Stimulated activated CD4-positive, alpha-beta T cell treated with anti-CD3 and anti-CD28 coated beads, Interleukin-4, amount 100 ng/mL, for 48 hours (primary cell): ENCODE measurements around the gene DIS3.
"Not testable (repeated sequence)": the region's sequence is repeated elsewhere in the genome, so short reads cannot be mapped to it uniquely, and the experiment has no call there.

ENCODE experiments used
- DNase-seq, 2 donors: peaks; one replicate each; pipeline ENCODE4 v3.0.0-alpha.2; 2020; ENCODE audit warnings: low read depth in 2 of 2

The DIS3 gene

DNA sequence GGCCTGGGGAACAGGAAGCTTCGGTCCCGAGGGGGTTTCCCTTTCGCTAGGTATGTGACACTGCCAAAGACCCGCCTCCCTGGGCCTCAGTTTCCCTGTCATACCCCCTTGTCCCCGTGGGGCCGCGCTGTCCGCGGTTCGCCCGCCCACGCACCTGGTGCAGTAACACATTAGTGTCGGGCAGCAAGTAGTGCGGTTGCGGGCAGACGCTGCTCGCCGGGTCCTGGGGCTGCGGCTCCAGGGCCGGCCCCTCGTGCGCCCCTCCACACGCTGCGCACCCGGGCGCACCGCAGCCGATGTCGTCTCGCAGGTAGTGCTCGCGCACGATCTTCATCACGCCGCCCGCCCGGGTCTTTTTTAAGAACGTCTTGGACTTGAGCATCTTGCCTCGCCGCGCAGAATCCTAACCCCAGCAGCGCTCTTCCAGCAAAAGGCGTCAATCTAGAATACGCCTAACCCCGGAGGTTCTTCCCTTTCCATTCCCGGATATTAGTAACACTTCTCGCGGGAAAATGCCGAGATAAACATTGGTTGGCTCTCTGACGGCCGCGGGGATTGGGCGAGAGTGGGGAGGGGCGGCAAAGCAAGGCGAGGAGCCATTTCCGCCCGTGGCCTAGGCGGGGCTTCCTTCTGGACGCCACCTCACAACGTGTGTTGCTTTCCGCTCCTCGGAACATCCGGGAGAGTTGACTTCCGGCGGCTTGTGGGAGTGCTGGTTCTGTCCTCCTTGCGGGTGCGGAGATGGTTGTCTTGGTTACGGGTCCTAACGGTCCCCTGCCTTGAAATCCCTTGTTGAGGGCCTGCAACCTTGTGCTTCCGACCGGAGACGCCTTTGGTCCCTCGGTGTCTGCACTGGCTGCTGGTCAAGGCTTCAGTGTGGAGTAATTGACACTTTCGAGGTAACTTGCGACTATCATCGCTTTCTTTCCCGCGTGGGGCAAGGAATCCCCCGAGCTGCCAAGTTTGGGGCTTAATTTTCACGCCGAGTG is at the start of gene DIS3, which contains the start of gene PIBF1:
Gene DIS3, minus strand, starts transcription at position 450 of the 989 bp plus-strand sequence. Its CDS starts 68 bp downstream, at position 382.
Gene PIBF1, plus strand, starts transcription at position 683 of the 989 bp plus-strand sequence. CDS start 1,337 bp downstream, outside the sequence.
- DNase-seq, result peak; percentile 90 to 96

- no peak for DNase-seq
These were observed 42.0 kb upstream of the DIS3 start for GRCh38 chr13:72823724-72824123.

DNA sequence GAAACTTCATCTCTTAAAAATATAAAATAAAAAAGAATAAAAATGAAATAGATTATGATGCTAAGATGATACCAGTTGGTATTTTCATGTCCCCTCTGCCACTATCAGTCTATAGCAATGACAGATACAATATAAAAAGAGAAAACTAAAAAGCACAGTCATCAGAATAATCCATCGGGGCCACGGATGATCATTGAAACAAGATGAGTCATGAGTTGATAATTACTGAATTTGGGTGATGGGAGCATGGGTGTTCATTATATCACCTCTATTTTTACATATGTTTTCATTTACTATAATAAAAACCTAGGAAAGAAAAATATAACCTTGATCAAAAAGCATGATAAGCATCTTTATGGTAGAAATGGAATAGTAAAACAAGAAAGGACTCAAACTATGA is 41.4 kb upstream of the DIS3 start:
- DNase-seq, result no peak

DNA sequence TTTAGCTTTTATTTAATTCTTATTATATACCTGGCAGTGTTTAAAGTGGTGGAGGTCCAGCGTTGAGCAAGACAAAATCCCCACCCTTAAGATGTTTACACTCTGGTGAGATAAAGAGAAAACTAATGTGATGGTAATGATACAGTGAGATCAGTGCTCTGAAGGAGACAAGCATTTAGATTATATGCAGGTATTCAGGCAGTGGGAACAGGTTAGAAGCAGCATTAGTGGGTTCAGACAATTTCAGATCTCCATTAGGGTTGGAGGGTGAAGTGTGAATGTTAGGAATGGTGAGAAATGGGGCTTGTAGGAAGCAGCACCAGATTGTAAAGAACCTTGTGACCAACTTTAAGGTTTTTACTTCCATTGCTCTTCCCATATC is 39.2 kb upstream of the DIS3 start:
- no peak for DNase-seq

DNA sequence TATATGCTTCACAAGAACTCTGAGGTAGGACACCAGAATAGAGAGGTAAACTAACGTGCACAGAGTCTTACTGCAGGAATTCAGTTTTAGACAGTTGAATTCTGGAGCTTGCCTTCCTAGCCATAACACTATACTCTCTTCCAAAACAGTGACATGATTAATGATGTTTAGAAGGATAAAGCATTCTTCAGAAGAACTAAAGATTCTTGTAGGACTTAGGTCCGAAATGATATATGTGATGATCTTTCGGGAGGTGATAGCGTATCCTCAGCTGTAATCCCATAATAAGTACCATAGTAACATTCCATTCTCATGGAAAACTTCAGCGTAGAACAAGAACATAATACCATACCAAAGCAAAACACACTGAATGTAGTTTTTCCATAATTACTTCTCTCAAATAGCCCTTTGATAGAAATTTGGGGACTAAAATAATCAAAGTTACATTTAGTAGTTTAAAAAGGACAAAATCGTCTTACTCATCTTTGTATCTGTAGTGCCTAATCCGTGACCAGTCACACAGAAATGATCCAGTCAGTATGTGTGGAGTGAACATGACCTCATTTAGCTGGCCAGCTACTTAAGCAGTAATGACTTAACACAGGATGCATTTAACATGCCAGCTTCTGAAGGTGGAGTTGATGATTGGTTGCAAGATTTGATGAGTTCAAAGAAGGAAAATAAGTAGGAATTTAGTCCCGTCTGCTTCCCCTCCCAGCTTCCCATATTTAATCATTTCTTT is 38.6 kb upstream of the DIS3 start:
- DNase-seq, result no peak

- DNase-seq, result no peak
These were observed 27.3 kb upstream of the DIS3 start for GRCh38 chr13:72808917-72809500.

- not testable (repeated sequence) for DNase-seq
These were observed 24.8 kb upstream of the DIS3 start for GRCh38 chr13:72806514-72806913.

- DNase-seq, result no peak
These were observed 24.1 kb upstream of the DIS3 start for GRCh38 chr13:72805676-72806346.

GRCh38 chr13:72804301-72804700 is 22.6 kb upstream of the DIS3 start:
- DNase-seq, result no peak

GRCh38 chr13:72798817-72799216 is 17.1 kb upstream of the DIS3 start:
- no peak for DNase-seq

- no peak for DNase-seq
These were observed 10.9 kb upstream of the DIS3 start for GRCh38 chr13:72792640-72793039.

DNA sequence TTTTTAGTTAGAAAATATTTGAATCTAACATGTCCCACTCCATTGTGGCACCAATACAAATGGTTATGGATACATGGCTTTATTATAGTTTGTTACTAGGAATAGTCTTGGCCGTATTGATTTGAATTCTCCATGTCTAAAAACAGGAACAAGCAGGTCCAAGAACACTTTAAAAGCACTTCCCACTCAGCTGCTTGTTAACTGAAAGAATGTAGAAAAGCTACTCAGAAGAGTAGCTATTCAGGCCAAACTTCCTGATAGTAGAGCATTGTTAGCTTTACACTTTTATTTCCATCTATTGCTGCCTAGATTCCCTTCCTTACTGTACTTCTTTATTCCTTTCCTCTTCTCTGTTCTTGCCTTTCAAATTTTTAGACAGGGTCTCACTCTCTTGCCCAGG is 7.1 kb upstream of the DIS3 start:
- DNase-seq, result no peak

DNA sequence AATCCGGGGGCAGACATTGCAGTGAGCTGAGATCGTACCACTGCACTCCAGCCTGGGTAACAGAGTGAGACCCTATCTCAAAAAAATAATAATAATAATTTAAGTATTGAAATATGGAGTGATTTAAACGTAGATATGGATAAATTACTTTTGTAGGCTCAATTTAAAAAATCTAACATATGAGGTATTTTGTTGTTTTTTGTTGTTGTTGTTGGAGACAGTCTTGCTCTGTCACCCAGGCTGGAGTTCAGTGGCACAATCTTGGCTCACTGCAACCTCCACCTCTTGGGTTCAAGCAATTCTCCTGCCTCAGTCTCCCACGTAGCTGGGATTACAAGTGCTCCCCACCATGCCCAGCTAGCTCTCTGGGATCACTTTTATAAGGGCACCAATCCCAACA is 3.0 kb upstream of the DIS3 start:
- DNase-seq, result not testable (repeated sequence)

GRCh38 chr13:72782717-72783116 is 1.0 kb upstream of the DIS3 start:
- no peak for DNase-seq

DNA sequence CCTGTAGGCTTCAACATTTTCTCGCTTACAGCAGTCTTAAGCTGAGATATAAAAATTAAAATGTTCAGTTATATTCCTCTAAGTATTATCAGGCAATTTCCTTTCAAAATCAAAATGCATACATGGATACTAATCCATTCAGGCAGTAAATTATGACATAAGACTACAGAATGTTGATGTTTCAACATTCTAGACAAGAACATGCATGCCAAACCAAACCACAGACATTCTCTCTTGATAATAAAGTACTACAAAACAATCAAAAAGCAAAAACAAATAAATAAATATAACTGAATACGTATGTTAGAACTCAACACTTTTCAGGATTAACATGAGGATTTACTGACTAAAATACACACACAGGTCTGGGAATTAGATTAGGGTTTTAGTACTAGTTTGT is 7.7 kb downstream of the DIS3 start:
- no peak for DNase-seq

DNA sequence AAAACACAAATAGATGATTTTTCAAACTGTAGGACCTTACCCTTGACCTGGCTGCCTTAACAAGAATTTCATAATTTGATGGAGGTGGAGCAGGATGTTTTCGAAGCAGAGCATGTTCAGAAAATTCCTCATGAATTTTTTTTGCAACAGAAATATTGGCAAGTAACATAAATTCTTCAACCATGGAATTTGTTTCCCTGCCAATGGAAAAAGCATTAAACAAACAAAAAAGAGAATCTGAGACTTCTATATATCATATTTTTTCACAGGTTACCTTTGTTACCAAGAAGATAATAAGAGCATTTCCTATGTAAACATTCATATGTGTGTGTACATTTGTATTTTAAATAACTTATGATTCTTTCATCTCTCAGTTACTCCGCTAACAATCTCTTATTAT is 18.3 kb downstream of the DIS3 start:
- DNase-seq, result no peak

DNA sequence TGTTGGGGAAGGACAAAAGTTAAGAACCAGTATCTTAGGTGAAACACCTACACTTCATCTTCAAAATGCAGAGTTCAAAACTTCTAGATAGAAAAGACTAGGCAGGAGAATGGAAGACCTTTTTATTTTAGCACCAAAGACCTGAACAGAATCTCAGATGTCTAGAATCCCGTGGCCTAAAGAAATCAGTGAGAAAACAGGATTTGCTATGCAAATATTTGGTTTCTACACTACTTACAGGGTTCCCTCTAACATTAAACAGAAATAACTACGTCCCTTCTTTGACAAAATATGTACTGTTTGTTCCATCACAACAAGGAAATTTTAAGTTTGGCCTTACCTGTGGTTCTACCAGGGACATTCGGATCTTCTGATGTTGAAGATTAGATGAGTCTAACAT is 21.5 kb downstream of the DIS3 start:
- DNase-seq, result no peak

- DNase-seq, result no peak
These were observed 23.7 kb downstream of the DIS3 start for GRCh38 chr13:72757792-72758535.

GRCh38 chr13:72754111-72754510 is 27.6 kb downstream of the DIS3 start:
- no peak for DNase-seq

DNA sequence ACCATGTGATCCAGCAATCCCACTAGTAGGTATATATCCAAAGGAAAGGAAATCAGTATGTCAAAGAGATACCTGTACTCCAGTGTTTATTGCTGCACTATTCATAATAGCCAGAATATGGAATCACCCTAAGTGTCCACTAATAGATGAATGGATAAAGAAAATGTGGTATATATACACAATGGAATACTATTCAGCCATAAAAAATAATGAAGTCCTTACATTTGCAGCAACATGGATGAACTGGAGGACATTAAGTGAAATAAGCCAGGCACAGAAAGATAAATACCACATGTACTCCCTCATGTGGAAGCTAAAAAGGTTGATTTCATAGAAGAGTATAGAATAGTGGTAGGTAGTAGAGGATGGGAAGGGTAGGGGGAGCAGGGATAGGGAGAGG is 30.5 kb downstream of the DIS3 start:
- no peak for DNase-seq

- no peak for DNase-seq
These were observed 36.4 kb downstream of the DIS3 start for GRCh38 chr13:72745260-72745659.
